ENCODE results near the gene EXD2.
"Not testable (repeated sequence)": the region's sequence is repeated elsewhere in the genome, so short reads cannot be mapped to it uniquely, and the experiment has no call there.

The EXD2 gene

GRCh38 chr14:69282448-69282847 is 91.2 kb downstream of the EXD2 start:
- DNase-seq: no peak

- DNase-seq: no peak
These were observed 92.9 kb downstream of the EXD2 start for GRCh38 chr14:69284170-69284569.

GRCh38 chr14:69285661-69286255 is 94.5 kb downstream of the EXD2 start:
- DNase-seq: no peak

GRCh38 chr14:69287098-69288010 is 96.1 kb downstream of the EXD2 start:
- no peak for DNase-seq

GRCh38 chr14:69288011-69288771 is 96.9 kb downstream of the EXD2 start:
- no peak for DNase-seq

- DNase-seq: no peak
These were observed 97.8 kb downstream of the EXD2 start for GRCh38 chr14:69288956-69289705.

- no peak for DNase-seq
These were observed 98.7 kb downstream of the EXD2 start for GRCh38 chr14:69289811-69290520.

- DNase-seq: not testable (repeated sequence)
These were observed 99.6 kb downstream of the EXD2 start for GRCh38 chr14:69290881-69291280.

GRCh38 chr14:69291396-69291795 is 100.1 kb downstream of the EXD2 start:
- no peak for DNase-seq

- DNase-seq: no peak
These were observed 100.7 kb downstream of the EXD2 start for GRCh38 chr14:69291891-69292561.

Data from retina (tissue), 1 donor.